ENCODE results near the gene SEMG2.

DNA sequence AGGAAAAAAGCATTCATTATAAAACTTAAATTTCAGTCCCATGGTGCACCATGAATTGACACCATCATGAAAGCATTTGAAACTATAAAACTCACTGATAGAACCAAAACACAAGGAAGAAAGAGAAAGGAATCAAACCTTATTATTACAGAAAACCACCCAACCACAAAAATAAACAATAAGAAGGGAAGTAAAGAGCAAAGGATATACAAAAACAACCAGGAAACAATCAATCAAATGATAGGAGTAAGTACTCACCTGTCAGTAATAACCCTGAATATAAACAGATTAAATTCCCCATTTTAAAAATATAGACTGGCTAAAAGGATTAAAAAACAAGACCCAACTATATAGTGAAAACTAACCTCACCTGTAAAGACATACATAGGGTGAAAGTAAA lies 27.4 kb downstream of the SEMG2 start:
- TF ChIP-seq, protein P1, sequence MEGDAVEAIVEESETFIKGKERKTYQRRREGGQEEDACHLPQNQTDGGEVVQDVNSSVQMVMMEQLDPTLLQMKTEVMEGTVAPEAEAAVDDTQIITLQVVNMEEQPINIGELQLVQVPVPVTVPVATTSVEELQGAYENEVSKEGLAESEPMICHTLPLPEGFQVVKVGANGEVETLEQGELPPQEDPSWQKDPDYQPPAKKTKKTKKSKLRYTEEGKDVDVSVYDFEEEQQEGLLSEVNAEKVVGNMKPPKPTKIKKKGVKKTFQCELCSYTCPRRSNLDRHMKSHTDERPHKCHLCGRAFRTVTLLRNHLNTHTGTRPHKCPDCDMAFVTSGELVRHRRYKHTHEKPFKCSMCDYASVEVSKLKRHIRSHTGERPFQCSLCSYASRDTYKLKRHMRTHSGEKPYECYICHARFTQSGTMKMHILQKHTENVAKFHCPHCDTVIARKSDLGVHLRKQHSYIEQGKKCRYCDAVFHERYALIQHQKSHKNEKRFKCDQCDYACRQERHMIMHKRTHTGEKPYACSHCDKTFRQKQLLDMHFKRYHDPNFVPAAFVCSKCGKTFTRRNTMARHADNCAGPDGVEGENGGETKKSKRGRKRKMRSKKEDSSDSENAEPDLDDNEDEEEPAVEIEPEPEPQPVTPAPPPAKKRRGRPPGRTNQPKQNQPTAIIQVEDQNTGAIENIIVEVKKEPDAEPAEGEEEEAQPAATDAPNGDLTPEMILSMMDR (IDR thresholded peaks at IDR 0.05), result no peak
- TF ChIP-seq POLR2A (IDR thresholded peaks at IDR 0.05), result no peak
- no peak for TF ChIP-seq POLR2AphosphoS5 (IDR thresholded peaks at IDR 0.05)
- no peak for TF ChIP-seq EP300 (IDR thresholded peaks at IDR 0.05)
